Prostate gland (tissue), 2 donors: Measurements from ENCODE around the gene NEU2. TPM values are rescaled to one million over a fixed set of nuclear protein-coding genes. Genes with fewer than 3 reads are reported as not detected.

Experiments
- DNase-seq: peaks from one replicate; pipeline ENCODE4 v3.0.0-alpha.2; 2019; ENCODE audit warnings: low spot score
- H3K27ac ChIP-seq, 2 donors: fragments of 200-600 bp; sonication (generic); 2 replicates each; pipeline ENCODE4 v1.5.1; 2017 to 2019
- H3K27me3 ChIP-seq: fragments of 200-600 bp; sonication (generic); replicated peaks from 2 replicates; pipeline ENCODE4 v1.5.1; 2019; ENCODE audit not compliant: insufficient read depth
- H3K36me3 ChIP-seq, 2 donors: fragments of 200-600 bp; sonication (generic); 1 replicate in 1 of 2; 2 replicates in 1 of 2; pipeline versions ENCODE4 v1.5.1 to v1.8.1; 2017 to 2019
- H3K4me1 ChIP-seq: fragments of 200-600 bp; sonication (generic); replicated peaks from 2 replicates; pipeline ENCODE4 v1.5.1; 2019
- H3K4me3 ChIP-seq, 2 donors: fragments of 200-600 bp; sonication (generic); 2 replicates each; pipeline ENCODE4 v1.5.1; 2017 to 2019
- H3K9me3 ChIP-seq: fragments of 200-600 bp; sonication (generic); 2 replicates; pipeline ENCODE4 v1.5.1; 2017
- CTCF ChIP-seq, 4 experiments: fragments of 200-600 bp in 2 of 4; fragments of 450-650 bp in 2 of 4; sonication (generic) in 2 of 4; IDR thresholded peaks; 1 replicate in 3 of 4; 2 replicates in 1 of 4; pipeline ENCODE4 v1.5.1; 2016 to 2019; ENCODE audit warnings: antibody characterized with exemption in 4 of 4, mild to moderate bottlenecking in 2 of 4, moderate library complexity in 2 of 4
- POLR2A ChIP-seq: fragments of 450-650 bp; IDR thresholded peaks from one replicate; pipeline ENCODE4 v1.6.1; 2016; ENCODE audit warnings: antibody characterized with exemption, mild to moderate bottlenecking
- POLR2AphosphoS5 ChIP-seq: sonication (generic); formaldehyde crosslinking; IDR thresholded peaks from one replicate; pipeline ENCODE4 v1.6.1; 2017; ENCODE audit warnings: antibody characterized with exemption
- WGBS: methylation state at CpG from one replicate; pipeline ENCODE4 v1.1.5; 2018; 5-methylcytosine and 5-hydroxymethylcytosine counted together
- intact Hi-C: fragments of 100-400 bp; cut with DNase I; formaldehyde crosslinking; loops from one replicate; pipeline ENCODE4 v1.14.2; 2022
- total RNA-seq, 2 donors: library from RNA; depleted of rRNA; stranded (reverse); fragments of >200 nt; gene quantifications; one replicate each; pipeline ENCODE4 v1.1.0, GENCODE V29; 2016

The NEU2 gene
- total RNA-seq, 2 donors from 2014 or later: not detected

- Histone ChIP-seq H3K9me3 (no peaks in the 10 kb centered on the region), H3K27me3 (no peaks in the 10 kb centered on the region), H3K4me1 (no peaks in the 10 kb centered on the region), H3K36me3 (no peaks in the 10 kb centered on the region), H3K4me3 (no peak overlapping the region), H3K27ac (no peak overlapping the region)
- WGBS: 85% methylated on average over 2 of the region's 2 CpGs
- intact Hi-C loops: no loop called here
- DNase-seq: no peak
- TF ChIP-seq CTCF (IDR thresholded peaks at IDR 0.05) (no peak), POLR2AphosphoS5 (no peak), POLR2A (no peak)
Measured at GRCh38 chr2:232986155-232986554, 46.3 kb upstream of the NEU2 start.

- no peak for TF ChIP-seq POLR2AphosphoS5
- no peak for TF ChIP-seq CTCF (IDR thresholded peaks at IDR 0.05)
- TF ChIP-seq POLR2A: no peak
- no peaks in the 10 kb centered on the region for H3K36me3 ChIP-seq
Measured at GRCh38 chr2:232993231-232993821, 39.1 kb upstream of the NEU2 start.

GRCh38 chr2:232994446-232994845 is 38.0 kb upstream of the NEU2 start:
- Histone ChIP-seq H3K27me3 (no peaks in the 10 kb centered on the region), H3K9me3 (no peaks in the 10 kb centered on the region), H3K4me1 (no peaks in the 10 kb centered on the region), H3K27ac (no peak overlapping the region), H3K4me3 (no peak overlapping the region), H3K36me3 (no peaks in the 10 kb centered on the region)
- intact Hi-C loops: no loop called here
- no peak for TF ChIP-seq CTCF (IDR thresholded peaks at IDR 0.05)
- no peak for TF ChIP-seq POLR2AphosphoS5
- no peak for TF ChIP-seq POLR2A
- DNase-seq: no peak
- 82% methylated on average over 5 of the region's 5 CpGs for WGBS

More at GRCh38 chr2:232993231-232993821, 39.1 kb upstream of the NEU2 start:
- H3K4me3 ChIP-seq: no peak overlapping the region
- H3K27me3 ChIP-seq: no peaks in the 10 kb centered on the region
- no peak for DNase-seq
- H3K4me1 ChIP-seq: no peaks in the 10 kb centered on the region
- intact Hi-C loops: no loop called here
- H3K9me3 ChIP-seq: no peaks in the 10 kb centered on the region
- H3K27ac ChIP-seq: no peak overlapping the region
- WGBS: 79% methylated on average over 4 of the region's 4 CpGs

GRCh38 chr2:232997749-232998665 is 34.5 kb upstream of the NEU2 start:
- no peaks in the 10 kb centered on the region for H3K9me3 ChIP-seq
- no peak overlapping the region for H3K27ac ChIP-seq
- no peaks in the 10 kb centered on the region for H3K27me3 ChIP-seq
- no peaks in the 10 kb centered on the region for H3K36me3 ChIP-seq
- 90% methylated on average over 18 of the region's 18 CpGs for WGBS
- no peaks in the 10 kb centered on the region for H3K4me1 ChIP-seq
- intact Hi-C loops: no loop called here
- no peak overlapping the region for H3K4me3 ChIP-seq
- TF ChIP-seq CTCF (IDR thresholded peaks at IDR 0.05): no peak
- no peak for TF ChIP-seq POLR2AphosphoS5
- TF ChIP-seq POLR2A: no peak
- DNase-seq: no peak

- Histone ChIP-seq H3K27ac (no peak overlapping the region), H3K36me3 (no peaks in the 10 kb centered on the region), H3K4me3 (no peak overlapping the region), H3K27me3 (no peaks in the 10 kb centered on the region), H3K9me3 (no peaks in the 10 kb centered on the region), H3K4me1 (no peaks in the 10 kb centered on the region)
- TF ChIP-seq POLR2AphosphoS5 (no peak), CTCF (IDR thresholded peaks at IDR 0.05) (no peak), POLR2A (no peak)
- 96% methylated on average over 5 of the region's 5 CpGs for WGBS
- DNase-seq: no peak
- intact Hi-C loops: no loop called here
Measured at GRCh38 chr2:232998666-232998985, 33.8 kb upstream of the NEU2 start.
